Lower leg skin (tissue), 3 donors: Measurements from ENCODE around the gene SPON1.

Experiments
- CTCF ChIP-seq, 3 donors: fragments of 450-650 bp; IDR thresholded peaks; one replicate each; pipeline ENCODE4 v1.5.1; 2016; ENCODE audit warnings: antibody characterized with exemption in 3 of 3, mild to moderate bottlenecking in 3 of 3, moderate library complexity in 2 of 3
- POLR2A ChIP-seq, 2 donors: fragments of 450-650 bp; IDR thresholded peaks; one replicate each; pipeline ENCODE4 v1.6.1; 2016 to 2017; ENCODE audit warnings: antibody characterized with exemption in 2 of 2, mild to moderate bottlenecking in 1 of 2, moderate library complexity in 1 of 2

DNA sequence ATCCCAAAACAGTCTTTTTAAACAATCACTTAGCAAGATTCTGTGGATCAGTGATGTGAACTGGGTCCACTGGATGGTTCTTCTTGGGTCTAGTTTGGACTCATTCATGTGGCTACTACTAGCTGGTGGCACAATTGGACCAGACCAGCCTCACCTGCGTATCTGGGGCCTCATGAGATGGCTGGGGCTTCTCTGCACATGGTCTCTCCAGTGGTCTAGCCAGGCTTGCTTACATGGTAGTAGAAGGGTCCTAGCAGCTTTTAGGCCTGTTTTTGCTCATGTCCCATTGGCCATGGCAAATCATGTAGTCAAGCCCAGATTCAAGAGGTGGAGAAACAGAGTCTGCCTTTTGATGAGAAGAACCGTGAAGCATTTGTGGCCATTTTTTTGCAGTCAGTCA, 302.4 kb downstream of the SPON1 start:
- no peak for TF ChIP-seq CTCF (IDR thresholded peaks at IDR 0.05)
- TF ChIP-seq POLR2A (IDR thresholded peaks at IDR 0.05): no peak
